Transverse colon (tissue), 3 donors: ENCODE data around the gene COMMD9.

ENCODE experiments used
- CTCF ChIP-seq, 5 experiments: fragments of 200-600 bp in 3 of 5; fragments of 450-650 bp in 2 of 5; sonication (generic) in 3 of 5; IDR thresholded peaks; 1 replicate in 2 of 5; 2 replicates in 3 of 5; pipeline ENCODE4 v1.5.1; 2016 to 2017; ENCODE audit warnings: antibody characterized with exemption in 5 of 5, inconsistent platforms in 3 of 5, mild to moderate bottlenecking in 2 of 5, moderate library complexity in 1 of 5
- EP300 ChIP-seq: sonication (generic); formaldehyde crosslinking; IDR thresholded peaks from one replicate; pipeline ENCODE4 v1.6.1; 2017; ENCODE audit warnings: antibody characterized with exemption, low read depth

GRCh38 chr11:36249246-36249645 lies 40.0 kb downstream of the COMMD9 start:
- no peak for TF ChIP-seq CTCF (IDR thresholded peaks at IDR 0.05)
- no peak for TF ChIP-seq EP300
